ENCODE measurements around the gene SELENOI.
"Not testable (repeated sequence)": the region's sequence is repeated elsewhere in the genome, so short reads cannot be mapped to it uniquely, and the experiment has no call there.

SELENOI gene

DNA sequence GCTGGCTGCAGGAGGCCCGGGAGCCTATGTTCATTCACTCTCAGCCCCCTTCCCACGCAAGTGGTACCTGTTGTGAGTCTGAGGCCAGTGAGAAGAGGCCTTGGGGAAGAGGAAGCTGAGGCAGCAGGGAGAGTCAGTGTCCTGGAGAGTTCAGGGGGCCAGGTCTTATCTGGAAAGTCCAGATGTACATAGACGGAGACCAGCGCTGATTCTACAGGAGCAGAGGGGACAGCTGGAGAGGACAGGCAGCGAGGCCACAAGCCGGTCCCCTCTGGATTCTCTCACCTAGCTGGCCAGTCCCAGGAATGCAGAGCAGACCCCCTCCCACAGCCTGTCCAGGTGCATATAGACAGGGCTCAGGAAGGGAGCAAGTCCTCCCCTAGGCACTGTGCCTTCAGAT lies 29.1 kb upstream of the SELENOI start:
- no peaks in the 10 kb centered on the region for H3K4me1 Mint-ChIP-seq (ENCODE audit: low read depth)
- H3K4me3 Mint-ChIP-seq, result no peak overlapping the region
- no peaks in the 10 kb centered on the region for H3K36me3 Mint-ChIP-seq (ENCODE audit: low read depth)
- DNase-seq, result no peak
- no peak overlapping the region for H3K27ac Mint-ChIP-seq
- no peaks in the 10 kb centered on the region for H3K9me3 Mint-ChIP-seq
- H3K27me3 Mint-ChIP-seq, result no peaks in the 10 kb centered on the region

- Mint-ChIP-seq H3K9me3 (no peaks in the 10 kb centered on the region), H3K4me3 (no peak overlapping the region), H3K36me3 (ENCODE audit: low read depth) (no peaks in the 10 kb centered on the region), H3K27me3 (no peaks in the 10 kb centered on the region), H3K27ac (no peak overlapping the region), H3K4me1 (ENCODE audit: low read depth) (no peaks in the 10 kb centered on the region)
- no peak for DNase-seq
Observed at GRCh38 chr2:26317377-26318105, 28.4 kb upstream of the SELENOI start.

DNA sequence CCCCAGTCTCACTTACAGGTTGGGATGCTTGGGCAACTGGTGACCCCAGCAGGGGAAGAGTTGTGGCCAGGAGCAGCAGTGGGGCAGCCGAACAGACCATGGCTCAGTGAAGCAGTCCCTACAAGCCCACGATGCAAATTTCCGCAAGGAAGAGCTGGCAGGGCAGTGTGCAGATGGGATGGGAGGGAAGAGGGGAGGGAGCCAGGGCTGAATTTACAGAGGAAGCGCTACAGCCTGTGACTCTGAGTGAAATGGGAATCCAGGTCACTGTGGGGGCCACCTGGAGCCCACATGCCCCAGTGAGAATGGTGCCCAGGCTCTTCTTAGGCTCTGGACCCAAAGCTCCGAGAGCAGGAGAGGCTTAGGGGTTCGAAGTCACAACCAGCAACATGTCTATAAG lies 27.0 kb upstream of the SELENOI start:
- Mint-ChIP-seq H3K9me3 (no peaks in the 10 kb centered on the region), H3K27me3 (no peaks in the 10 kb centered on the region), H3K36me3 (ENCODE audit: low read depth) (no peaks in the 10 kb centered on the region), H3K4me1 (ENCODE audit: low read depth) (no peaks in the 10 kb centered on the region), H3K27ac (no peak overlapping the region), H3K4me3 (no peak overlapping the region)
- no peak for DNase-seq

DNA sequence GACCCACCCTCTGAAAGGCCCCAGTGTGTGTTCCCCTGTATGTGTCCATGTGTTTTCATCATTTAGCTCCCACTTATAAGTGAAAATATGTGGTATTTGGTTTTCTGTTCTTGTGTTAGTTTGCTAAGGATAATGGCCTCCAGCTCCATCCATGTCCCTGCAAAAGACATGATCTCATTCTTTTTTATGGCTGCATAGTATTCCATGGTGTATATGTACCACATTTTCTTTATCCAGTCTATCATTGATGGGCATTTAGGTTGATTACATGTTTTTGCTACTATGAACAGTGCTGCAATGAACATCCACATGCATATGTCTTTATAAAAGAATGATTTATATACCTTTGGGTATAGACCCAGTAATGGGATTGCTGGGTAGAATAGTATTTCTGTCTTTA lies 21.5 kb upstream of the SELENOI start:
- H3K36me3 Mint-ChIP-seq (ENCODE audit: low read depth); H3K4me3 Mint-ChIP-seq; H3K27me3 Mint-ChIP-seq; H3K27ac Mint-ChIP-seq; H3K9me3 Mint-ChIP-seq; DNase-seq: not testable (repeated sequence)
- H3K4me1 Mint-ChIP-seq (ENCODE audit: low read depth), result peaks cover 11% of the 10 kb centered on the region

GRCh38 chr2:26324903-26325302 lies 21.0 kb upstream of the SELENOI start:
- Mint-ChIP-seq H3K4me3 (no peak overlapping the region), H3K4me1 (ENCODE audit: low read depth) (peaks cover 14% of the 10 kb centered on the region), H3K27ac (no peak overlapping the region), H3K36me3 (ENCODE audit: low read depth) (no peaks in the 10 kb centered on the region), H3K9me3 (no peaks in the 10 kb centered on the region), H3K27me3 (no peaks in the 10 kb centered on the region)
- DNase-seq, result no peak

DNA sequence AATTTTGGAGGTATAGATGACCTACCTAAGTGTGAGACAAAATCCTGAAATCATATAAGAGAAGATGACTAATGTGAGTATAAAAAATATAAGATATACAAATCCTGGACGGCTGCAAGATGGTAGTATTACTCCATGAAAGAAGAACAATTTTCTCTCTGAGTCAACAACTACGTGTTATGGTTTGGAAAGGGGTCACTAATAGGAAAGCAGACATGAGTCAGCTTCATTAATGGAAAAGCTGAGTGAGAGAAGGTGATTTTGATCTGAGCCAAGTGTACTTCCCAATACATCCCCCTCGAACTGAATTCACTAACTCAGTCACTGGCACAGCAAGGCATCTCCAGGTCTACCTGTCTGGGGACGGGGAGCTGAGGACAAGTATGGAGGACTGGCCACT lies 20.1 kb upstream of the SELENOI start:
- DNase-seq, result no peak
- Mint-ChIP-seq H3K4me3 (no peak overlapping the region), H3K27me3 (no peaks in the 10 kb centered on the region), H3K36me3 (ENCODE audit: low read depth) (no peaks in the 10 kb centered on the region), H3K27ac (no peak overlapping the region), H3K4me1 (ENCODE audit: low read depth) (peaks cover 19% of the 10 kb centered on the region), H3K9me3 (no peaks in the 10 kb centered on the region)

GRCh38 chr2:26326514-26326913 lies 19.4 kb upstream of the SELENOI start:
- Mint-ChIP-seq H3K27me3 (no peaks in the 10 kb centered on the region), H3K36me3 (ENCODE audit: low read depth) (no peaks in the 10 kb centered on the region), H3K4me1 (ENCODE audit: low read depth) (peaks cover 19% of the 10 kb centered on the region), H3K27ac (no peak overlapping the region), H3K4me3 (no peak overlapping the region), H3K9me3 (no peaks in the 10 kb centered on the region)
- DNase-seq, result no peak

- Mint-ChIP-seq H3K4me3 (no peak overlapping the region), H3K27ac (no peak overlapping the region), H3K4me1 (ENCODE audit: low read depth) (peaks cover 19% of the 10 kb centered on the region), H3K36me3 (ENCODE audit: low read depth) (no peaks in the 10 kb centered on the region), H3K27me3 (no peaks in the 10 kb centered on the region), H3K9me3 (no peaks in the 10 kb centered on the region)
- no peak for DNase-seq
Observed at GRCh38 chr2:26327291-26328272, 18.4 kb upstream of the SELENOI start.

DNA sequence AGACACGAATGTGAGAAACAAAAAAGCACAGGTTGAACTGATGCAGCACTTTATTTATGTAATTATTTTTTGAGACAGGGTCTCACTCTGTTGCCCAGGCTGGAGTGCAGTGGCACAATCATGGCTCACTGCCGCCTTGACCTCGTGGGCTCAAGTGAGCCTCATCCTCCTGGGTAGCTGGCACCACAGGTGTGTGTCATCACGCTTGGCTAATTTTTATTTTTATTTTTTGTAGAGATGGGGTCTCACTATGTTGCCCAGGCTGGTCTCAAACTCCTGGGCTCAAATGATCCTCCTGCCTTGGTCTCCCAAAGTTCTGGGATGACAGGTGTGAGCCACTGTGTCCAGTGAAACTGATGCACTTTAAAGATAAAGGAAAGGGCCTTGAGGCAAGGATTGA lies 16.9 kb upstream of the SELENOI start:
- not testable (repeated sequence) for H3K27me3 Mint-ChIP-seq; H3K4me3 Mint-ChIP-seq; DNase-seq; H3K36me3 Mint-ChIP-seq (ENCODE audit: low read depth); H3K9me3 Mint-ChIP-seq; H3K27ac Mint-ChIP-seq
- H3K4me1 Mint-ChIP-seq (ENCODE audit: low read depth), result peaks cover 19% of the 10 kb centered on the region

- H3K9me3 Mint-ChIP-seq, result no peaks in the 10 kb centered on the region
- no peaks in the 10 kb centered on the region for H3K27me3 Mint-ChIP-seq
- peak; percentile 85 for DNase-seq
- H3K4me1 Mint-ChIP-seq (ENCODE audit: low read depth), result peaks cover 19% of the 10 kb centered on the region
- no peak overlapping the region for H3K4me3 Mint-ChIP-seq
- peak overlapping the region; percentile 8 for H3K27ac Mint-ChIP-seq
- no peaks in the 10 kb centered on the region for H3K36me3 Mint-ChIP-seq (ENCODE audit: low read depth)
Observed at GRCh38 chr2:26330114-26330549, 15.8 kb upstream of the SELENOI start.

GRCh38 chr2:26330604-26331003 lies 15.3 kb upstream of the SELENOI start:
- Mint-ChIP-seq H3K4me3 (no peak overlapping the region), H3K4me1 (ENCODE audit: low read depth) (peaks cover 19% of the 10 kb centered on the region), H3K27ac (no peak overlapping the region)

GRCh38 chr2:26331321-26331720 lies 14.6 kb upstream of the SELENOI start:
- not testable (repeated sequence) for H3K27me3 Mint-ChIP-seq; H3K27ac Mint-ChIP-seq; DNase-seq; H3K36me3 Mint-ChIP-seq (ENCODE audit: low read depth); H3K9me3 Mint-ChIP-seq; H3K4me3 Mint-ChIP-seq
- peaks cover 16% of the 10 kb centered on the region for H3K4me1 Mint-ChIP-seq (ENCODE audit: low read depth)

More at GRCh38 chr2:26330604-26331003, 15.3 kb upstream of the SELENOI start:
- no peaks in the 10 kb centered on the region for H3K36me3 Mint-ChIP-seq (ENCODE audit: low read depth)
- no peaks in the 10 kb centered on the region for H3K27me3 Mint-ChIP-seq
- DNase-seq, result no peak
- no peaks in the 10 kb centered on the region for H3K9me3 Mint-ChIP-seq

- no peaks in the 10 kb centered on the region for H3K9me3 Mint-ChIP-seq
- peaks cover 23% of the 10 kb centered on the region for H3K4me1 Mint-ChIP-seq (ENCODE audit: low read depth)
- DNase-seq, result no peak
- H3K4me3 Mint-ChIP-seq, result no peak overlapping the region
- H3K27ac Mint-ChIP-seq, result no peak overlapping the region
- no peaks in the 10 kb centered on the region for H3K36me3 Mint-ChIP-seq (ENCODE audit: low read depth)
- H3K27me3 Mint-ChIP-seq, result no peaks in the 10 kb centered on the region
Observed at GRCh38 chr2:26333293-26333692, 12.7 kb upstream of the SELENOI start.

DNA sequence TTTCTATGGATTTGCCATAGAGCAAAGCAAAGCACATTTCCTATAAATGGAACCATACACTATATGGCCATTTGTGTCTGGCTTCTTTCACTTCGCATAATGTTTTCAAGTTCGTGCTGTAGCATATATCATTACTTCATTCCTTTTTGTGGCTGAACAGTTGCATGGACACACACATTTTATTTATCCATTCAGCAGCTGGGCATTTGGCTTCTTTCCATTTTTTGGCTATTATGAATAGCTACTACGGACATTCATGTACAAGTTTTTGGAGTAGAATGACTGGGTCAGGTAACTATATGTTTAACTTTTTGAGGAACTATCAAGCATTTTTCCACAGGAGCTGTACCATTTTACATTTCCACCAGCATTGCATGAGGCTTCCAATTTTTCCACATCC lies 10.7 kb upstream of the SELENOI start:
- H3K4me1 Mint-ChIP-seq (ENCODE audit: low read depth), result peaks cover 14% of the 10 kb centered on the region
- no peak for DNase-seq
- no peaks in the 10 kb centered on the region for H3K27me3 Mint-ChIP-seq
- H3K4me3 Mint-ChIP-seq, result no peak overlapping the region
- no peaks in the 10 kb centered on the region for H3K9me3 Mint-ChIP-seq
- H3K36me3 Mint-ChIP-seq (ENCODE audit: low read depth), result peaks cover 2% of the 10 kb centered on the region
- no peak overlapping the region for H3K27ac Mint-ChIP-seq

DNA sequence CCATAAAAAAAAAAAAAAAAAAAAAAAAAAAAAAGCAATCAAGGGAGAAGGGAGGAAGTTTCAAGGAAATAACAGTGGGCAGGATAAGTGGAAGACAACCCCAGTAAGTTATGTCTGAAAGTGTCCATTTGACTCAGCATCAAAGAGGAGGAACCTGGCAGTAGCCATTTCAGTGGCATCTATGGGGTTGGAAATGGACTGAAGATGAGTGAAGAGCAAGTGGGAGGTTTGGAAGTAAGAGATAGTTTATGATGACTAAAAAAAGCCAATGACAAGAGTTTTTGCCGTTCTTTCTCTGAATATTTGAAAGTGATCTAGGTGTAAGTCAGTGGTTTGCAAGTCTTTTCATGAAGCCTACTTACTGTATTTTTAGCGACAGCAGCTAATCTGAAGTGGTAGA lies 9.2 kb upstream of the SELENOI start:
- no peaks in the 10 kb centered on the region for H3K9me3 Mint-ChIP-seq
- H3K4me3 Mint-ChIP-seq, result no peak overlapping the region
- DNase-seq, result no peak
- H3K27me3 Mint-ChIP-seq, result no peaks in the 10 kb centered on the region
- peak overlapping the region; percentile 48 for H3K27ac Mint-ChIP-seq
- H3K4me1 Mint-ChIP-seq (ENCODE audit: low read depth), result peaks cover 15% of the 10 kb centered on the region
- H3K36me3 Mint-ChIP-seq (ENCODE audit: low read depth), result peaks cover 2% of the 10 kb centered on the region
